Measurements from ENCODE around the gene LMTK2.

LMTK2 gene

DNA sequence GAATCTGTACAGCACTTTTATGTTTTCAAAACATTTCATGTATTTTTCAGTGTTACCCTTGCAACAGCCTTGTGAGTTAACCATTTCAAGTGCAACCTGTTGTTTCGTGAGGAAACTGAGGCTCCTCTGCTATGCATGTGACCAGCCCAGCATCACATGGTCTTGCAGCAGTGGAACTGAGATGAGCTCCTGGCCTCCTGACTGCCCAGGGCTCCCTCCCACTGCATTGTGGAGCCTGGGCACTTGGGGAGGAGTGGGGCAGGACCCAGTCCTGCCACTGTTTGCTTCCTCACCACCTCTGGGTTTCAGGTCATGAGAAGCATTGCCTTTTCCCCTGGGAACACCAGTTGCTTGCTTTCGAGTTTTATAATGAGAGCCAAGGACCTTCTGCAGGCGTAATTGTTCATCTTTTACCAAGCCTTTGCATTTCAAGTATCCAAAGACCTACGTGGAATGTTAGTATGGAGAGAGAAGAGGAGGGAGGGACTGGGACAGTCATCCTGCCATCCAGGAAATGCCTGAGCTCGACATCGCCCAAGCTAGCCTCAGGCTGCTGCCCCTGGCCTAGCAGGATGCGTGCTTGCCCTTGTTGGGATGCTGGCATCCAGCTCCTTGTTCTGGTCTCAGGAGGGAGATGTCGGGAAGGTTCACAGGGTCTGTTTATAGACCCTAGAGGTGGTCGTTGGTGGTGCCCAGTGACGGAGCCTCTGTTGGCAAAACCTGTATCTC is 72.3 kb downstream of the LMTK2 start:
- no peak overlapping the region for H3K4me3 ChIP-seq (ENCODE audit: low read depth in 1 of 2, low read length in 2 of 2)
- H3K4me2 ChIP-seq (ENCODE audit: insufficient read depth, low read length) = no peak overlapping the region
- no peaks in the 10 kb centered on the region for H3K79me2 ChIP-seq (ENCODE audit: insufficient read depth, low read length)
- H3K9me3 ChIP-seq (ENCODE audit: insufficient read depth, low read length, severe bottlenecking) = no peaks in the 10 kb centered on the region
- TF ChIP-seq EZH2 (IDR thresholded peaks at IDR 0.05; ENCODE audit: borderline replicate concordance, low read depth, low read length, severe bottlenecking) = no peak
- TF ChIP-seq, protein P1, sequence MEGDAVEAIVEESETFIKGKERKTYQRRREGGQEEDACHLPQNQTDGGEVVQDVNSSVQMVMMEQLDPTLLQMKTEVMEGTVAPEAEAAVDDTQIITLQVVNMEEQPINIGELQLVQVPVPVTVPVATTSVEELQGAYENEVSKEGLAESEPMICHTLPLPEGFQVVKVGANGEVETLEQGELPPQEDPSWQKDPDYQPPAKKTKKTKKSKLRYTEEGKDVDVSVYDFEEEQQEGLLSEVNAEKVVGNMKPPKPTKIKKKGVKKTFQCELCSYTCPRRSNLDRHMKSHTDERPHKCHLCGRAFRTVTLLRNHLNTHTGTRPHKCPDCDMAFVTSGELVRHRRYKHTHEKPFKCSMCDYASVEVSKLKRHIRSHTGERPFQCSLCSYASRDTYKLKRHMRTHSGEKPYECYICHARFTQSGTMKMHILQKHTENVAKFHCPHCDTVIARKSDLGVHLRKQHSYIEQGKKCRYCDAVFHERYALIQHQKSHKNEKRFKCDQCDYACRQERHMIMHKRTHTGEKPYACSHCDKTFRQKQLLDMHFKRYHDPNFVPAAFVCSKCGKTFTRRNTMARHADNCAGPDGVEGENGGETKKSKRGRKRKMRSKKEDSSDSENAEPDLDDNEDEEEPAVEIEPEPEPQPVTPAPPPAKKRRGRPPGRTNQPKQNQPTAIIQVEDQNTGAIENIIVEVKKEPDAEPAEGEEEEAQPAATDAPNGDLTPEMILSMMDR (IDR thresholded peaks at IDR 0.05; ENCODE audit: borderline replicate concordance, extremely low read depth, low read length, poor library complexity, severe bottlenecking) = no peak
- H3K4me1 ChIP-seq (ENCODE audit: insufficient read depth, low read length) = no peaks in the 10 kb centered on the region
- H4K20me1 ChIP-seq (ENCODE audit: insufficient read depth, low read length) = peaks cover 3% of the 10 kb centered on the region; the same call in 1 of the 2 replicates
- ATAC-seq (ENCODE audit: insufficient read depth, low read depth) = no peak
- H2AFZ ChIP-seq (ENCODE audit: low read depth, low read length) = no peak overlapping the region
- no peak overlapping the region for H3K27ac ChIP-seq (ENCODE audit: low read length)
- no peak overlapping the region for H3K9ac ChIP-seq (ENCODE audit: low read depth, low read length)
- no peak for DNase-seq
- peaks cover 44% of the 10 kb centered on the region for H3K36me3 ChIP-seq (ENCODE audit: insufficient read depth, low read length)
- H3K27me3 ChIP-seq (ENCODE audit: insufficient read depth, low read length, poor library complexity) = no peaks in the 10 kb centered on the region

DNA sequence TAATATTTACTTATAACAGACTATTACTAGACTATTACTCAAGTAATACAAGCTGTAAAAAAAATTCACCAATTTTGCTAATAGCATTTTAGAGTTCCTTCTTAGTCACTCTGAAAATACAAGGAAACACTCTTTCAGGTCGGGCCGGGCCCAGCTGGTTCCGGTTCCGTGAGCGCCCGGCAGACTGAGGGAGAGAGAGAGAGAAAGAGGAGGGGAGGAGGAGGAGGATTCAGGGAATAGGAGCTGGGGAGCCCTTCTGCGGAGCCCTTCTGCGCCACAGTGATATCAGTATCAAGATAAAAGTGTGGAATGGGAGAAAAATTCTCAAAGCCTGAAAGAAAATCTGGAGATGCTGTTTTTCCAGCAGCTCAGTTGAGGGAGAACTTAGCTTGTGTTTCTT is 74.1 kb downstream of the LMTK2 start:
- no peaks in the 10 kb centered on the region for H3K27me3 ChIP-seq (ENCODE audit: insufficient read depth, low read length, poor library complexity)
- H3K27ac ChIP-seq (ENCODE audit: low read length) = no peak overlapping the region
- H3K9me3 ChIP-seq (ENCODE audit: insufficient read depth, low read length, severe bottlenecking) = no peaks in the 10 kb centered on the region
- ATAC-seq (ENCODE audit: insufficient read depth, low read depth) = no peak
- H3K4me1 ChIP-seq (ENCODE audit: insufficient read depth, low read length) = no peaks in the 10 kb centered on the region
- no peak overlapping the region for H2AFZ ChIP-seq (ENCODE audit: low read depth, low read length)
- peaks cover 27% of the 10 kb centered on the region; the same call in 1 of the 2 replicates for H3K36me3 ChIP-seq (ENCODE audit: insufficient read depth, low read length)
- H3K4me3 ChIP-seq (ENCODE audit: low read depth in 1 of 2, low read length in 2 of 2) = no peak overlapping the region
- no peak overlapping the region for H3K9ac ChIP-seq (ENCODE audit: low read depth, low read length)
- TF ChIP-seq, protein P1 (IDR thresholded peaks at IDR 0.05; ENCODE audit: borderline replicate concordance, extremely low read depth, low read length, poor library complexity, severe bottlenecking) = no peak
- TF ChIP-seq EZH2 (IDR thresholded peaks at IDR 0.05; ENCODE audit: borderline replicate concordance, low read depth, low read length, severe bottlenecking) = no peak
- H3K4me2 ChIP-seq (ENCODE audit: insufficient read depth, low read length) = no peak overlapping the region
- H3K79me2 ChIP-seq (ENCODE audit: insufficient read depth, low read length) = no peaks in the 10 kb centered on the region
- no peak for DNase-seq
- no peaks in the 10 kb centered on the region for H4K20me1 ChIP-seq (ENCODE audit: insufficient read depth, low read length)

DNA sequence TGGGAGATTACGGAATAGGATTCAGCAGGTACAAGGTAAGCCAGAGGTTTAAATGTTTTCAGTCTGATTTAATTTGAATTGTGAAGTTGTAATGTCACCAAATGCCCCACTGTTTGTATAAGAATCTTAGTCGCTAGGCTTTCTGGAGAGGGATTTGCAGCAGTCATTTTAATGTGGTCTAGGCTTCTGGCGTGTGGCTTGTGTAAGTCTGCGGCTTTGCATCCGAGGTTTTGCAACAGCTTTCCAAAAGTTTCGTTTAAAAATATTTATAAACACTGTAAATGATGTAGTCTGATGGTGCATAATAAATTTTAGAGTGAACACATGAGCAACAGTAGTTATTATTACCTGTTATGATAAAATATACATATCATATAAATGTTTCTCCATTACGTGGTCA is 78.4 kb downstream of the LMTK2 start:
- no peak for ATAC-seq (ENCODE audit: insufficient read depth, low read depth)
- Histone ChIP-seq H3K79me2 (ENCODE audit: insufficient read depth, low read length) (no peaks in the 10 kb centered on the region), H3K4me2 (ENCODE audit: insufficient read depth, low read length) (no peak overlapping the region), H3K9ac (ENCODE audit: low read depth, low read length) (no peak overlapping the region), H3K27ac (ENCODE audit: low read length) (no peak overlapping the region), H3K27me3 (ENCODE audit: insufficient read depth, low read length, poor library complexity) (no peaks in the 10 kb centered on the region), H3K36me3 (ENCODE audit: insufficient read depth, low read length) (peaks cover 23% of the 10 kb centered on the region), H2AFZ (ENCODE audit: low read depth, low read length) (no peak overlapping the region), H3K4me1 (ENCODE audit: insufficient read depth, low read length) (no peaks in the 10 kb centered on the region), H3K4me3 (ENCODE audit: low read depth in 1 of 2, low read length in 2 of 2) (no peak overlapping the region), H4K20me1 (ENCODE audit: insufficient read depth, low read length) (no peaks in the 10 kb centered on the region), H3K9me3 (ENCODE audit: insufficient read depth, low read length, severe bottlenecking) (no peaks in the 10 kb centered on the region)
- no peak for DNase-seq
- TF ChIP-seq, protein P1 (IDR thresholded peaks at IDR 0.05; ENCODE audit: borderline replicate concordance, extremely low read depth, low read length, poor library complexity, severe bottlenecking) = no peak
- TF ChIP-seq EZH2 (IDR thresholded peaks at IDR 0.05; ENCODE audit: borderline replicate concordance, low read depth, low read length, severe bottlenecking) = no peak
